Measurements from ENCODE around the gene FHIT. TPM values are rescaled to one million over a fixed set of nuclear protein-coding genes. Genes with fewer than 3 reads are reported as not detected.
A peak's percentile ranks its signal among the peaks of the same experiment; 100 is the strongest.

Gene FHIT
- total RNA-seq, 1 donor from 2014 or later: 7.9 TPM

- DNase-seq (ENCODE audit: low spot score): no peak
Measured at GRCh38 chr3:60509471-60509870, 741.8 kb downstream of the FHIT start.

DNA sequence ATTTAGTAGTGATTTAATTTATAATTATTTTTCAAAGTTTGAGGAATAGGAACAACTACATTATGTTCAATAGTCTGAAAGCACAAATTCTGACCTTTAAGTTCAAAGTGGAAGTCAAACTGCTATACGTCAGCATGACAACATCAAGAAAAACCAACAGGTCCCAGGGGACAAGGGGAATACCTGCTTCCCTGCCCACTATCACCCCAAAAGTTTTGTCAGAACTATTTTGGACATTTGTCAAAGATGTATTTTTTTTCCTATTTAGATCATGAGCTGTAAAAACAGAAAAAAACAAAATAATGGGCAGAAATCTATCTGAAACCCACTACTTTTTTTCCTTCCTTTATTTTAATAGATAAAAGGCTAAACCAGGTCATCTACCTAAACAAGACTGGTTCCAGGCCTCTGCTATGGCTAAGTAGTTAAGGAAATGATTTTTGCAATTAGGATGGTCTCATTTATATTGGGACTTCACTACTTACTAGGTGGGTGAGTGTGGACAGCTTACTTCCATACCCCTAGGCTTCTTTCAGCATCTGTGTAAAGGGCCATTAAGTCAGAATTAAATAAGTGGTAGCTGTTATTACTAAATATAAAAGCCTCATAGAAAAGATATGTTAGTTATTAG is 746.3 kb downstream of the FHIT start:
- DNase-seq (ENCODE audit: low spot score): no peak

DNA sequence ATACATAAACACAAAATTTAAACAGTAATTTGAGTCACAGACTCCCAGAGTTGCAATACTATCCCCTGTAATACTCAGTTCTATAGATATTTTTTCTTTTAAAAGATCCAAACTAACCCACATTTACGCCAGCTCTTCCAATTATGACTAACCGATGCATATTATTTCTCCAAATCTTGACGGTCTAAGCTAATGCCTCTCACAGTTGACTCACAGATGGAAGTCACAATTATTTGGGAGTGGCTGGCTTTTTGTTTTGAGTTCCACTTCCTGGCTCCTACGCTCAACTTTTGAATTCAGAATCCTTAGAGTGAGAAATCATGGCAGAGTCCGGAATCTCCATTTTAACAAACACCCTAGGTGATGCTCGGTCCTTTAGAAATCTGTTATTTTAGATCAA is 749.9 kb downstream of the FHIT start:
- no peak for DNase-seq (ENCODE audit: low spot score)

- no peak for DNase-seq (ENCODE audit: low spot score)
Measured at GRCh38 chr3:60497902-60498301, 753.4 kb downstream of the FHIT start.

DNA sequence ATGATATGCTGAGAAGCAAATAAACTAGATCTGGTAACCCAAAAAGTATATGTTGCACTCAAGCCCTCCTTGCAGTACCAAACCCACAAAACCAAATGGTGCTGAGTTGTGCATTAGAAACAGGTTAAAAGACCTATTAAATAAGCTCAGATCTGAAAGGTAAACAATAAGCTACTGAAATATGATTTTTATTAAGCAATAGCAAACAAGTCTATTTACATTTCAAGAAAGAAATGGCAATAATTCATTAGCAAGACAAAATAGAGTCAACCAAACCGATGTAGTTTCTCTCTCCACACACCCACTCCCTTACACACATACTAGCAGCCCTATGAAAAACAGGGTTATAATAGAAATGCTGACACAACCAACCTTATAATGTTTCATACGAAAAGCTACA is 760.3 kb downstream of the FHIT start:
- no peak for DNase-seq (ENCODE audit: low spot score)

GRCh38 chr3:60475096-60475495 is 776.2 kb downstream of the FHIT start:
- DNase-seq (ENCODE audit: low spot score): no peak

DNA sequence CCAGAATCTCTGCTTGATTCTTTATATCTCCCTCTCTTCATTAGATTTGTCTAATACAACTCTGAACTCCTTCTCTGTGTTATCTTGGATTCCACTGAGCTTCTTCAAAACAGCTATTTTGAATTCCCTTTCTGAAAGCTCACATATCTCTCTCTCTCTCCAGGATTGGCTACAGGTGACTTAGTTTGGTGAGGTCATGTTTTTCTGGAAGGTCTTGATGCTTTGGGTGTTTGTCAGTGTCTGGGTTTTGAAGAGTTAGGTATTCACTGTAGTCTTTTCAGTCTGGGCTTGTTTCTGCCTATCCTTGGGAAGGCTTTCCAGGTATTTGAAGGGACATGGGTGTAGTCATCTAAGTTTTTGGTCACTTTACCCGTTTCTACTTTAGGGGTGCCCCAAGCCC is 781.8 kb downstream of the FHIT start:
- no peak for DNase-seq (ENCODE audit: low spot score)

GRCh38 chr3:60463685-60464084 is 787.6 kb downstream of the FHIT start:
- no peak for DNase-seq (ENCODE audit: low spot score)

GRCh38 chr3:60461267-60461666 is 790.0 kb downstream of the FHIT start:
- DNase-seq (ENCODE audit: low spot score): peak; percentile 41

DNA sequence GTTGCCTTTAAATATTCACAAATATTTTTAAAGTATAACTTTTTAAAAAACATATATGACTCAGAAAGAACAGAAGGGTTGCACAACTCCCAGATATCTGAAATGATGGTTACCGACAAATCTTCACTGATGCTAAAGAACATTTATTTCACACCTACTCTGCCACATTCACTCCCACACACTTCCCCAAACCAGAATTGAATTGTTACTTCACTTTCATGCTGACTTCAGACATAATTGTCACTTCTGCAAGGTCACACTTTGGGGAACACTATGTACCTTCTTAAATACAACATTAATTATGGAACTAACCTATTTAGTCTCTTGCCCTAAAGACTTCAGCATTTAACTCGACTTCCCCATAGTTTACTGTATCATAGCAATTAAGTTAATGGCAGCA is 795.1 kb downstream of the FHIT start:
- DNase-seq (ENCODE audit: low spot score): no peak

GRCh38 chr3:60453326-60453725 is 797.9 kb downstream of the FHIT start:
- no peak for DNase-seq (ENCODE audit: low spot score)

DNA sequence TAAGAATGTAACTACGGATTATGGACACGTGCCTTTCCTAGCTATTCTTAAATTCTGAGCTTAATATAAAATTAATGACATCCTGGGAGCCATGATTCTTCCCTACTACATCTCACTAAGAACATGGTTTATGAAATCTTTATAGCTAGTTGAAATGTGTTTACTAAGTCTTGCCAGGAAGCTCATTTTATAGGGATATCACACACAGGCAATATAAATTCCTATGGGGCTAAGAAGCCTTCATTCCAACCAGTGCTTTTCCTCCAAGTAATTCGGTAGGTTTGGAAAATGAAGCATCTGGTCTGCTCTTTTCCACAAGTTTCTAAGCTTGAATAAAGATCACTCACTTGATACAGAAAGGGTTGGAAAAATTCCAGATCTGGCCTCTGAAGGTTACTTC is 802.6 kb downstream of the FHIT start:
- DNase-seq (ENCODE audit: low spot score): peak; percentile 58

- peak; percentile 53 for DNase-seq (ENCODE audit: low spot score)
Measured at GRCh38 chr3:60445446-60445845, 805.8 kb downstream of the FHIT start.

- no peak for DNase-seq (ENCODE audit: low spot score)
Measured at GRCh38 chr3:60444898-60445437, 806.3 kb downstream of the FHIT start.

- no peak for DNase-seq (ENCODE audit: low spot score)
Measured at GRCh38 chr3:60440869-60441268, 810.4 kb downstream of the FHIT start.

- DNase-seq (ENCODE audit: low spot score): no peak
Measured at GRCh38 chr3:60435941-60436650, 815.2 kb downstream of the FHIT start.

GRCh38 chr3:60434950-60435349 is 816.3 kb downstream of the FHIT start:
- DNase-seq (ENCODE audit: low spot score): peak; percentile 35

DNA sequence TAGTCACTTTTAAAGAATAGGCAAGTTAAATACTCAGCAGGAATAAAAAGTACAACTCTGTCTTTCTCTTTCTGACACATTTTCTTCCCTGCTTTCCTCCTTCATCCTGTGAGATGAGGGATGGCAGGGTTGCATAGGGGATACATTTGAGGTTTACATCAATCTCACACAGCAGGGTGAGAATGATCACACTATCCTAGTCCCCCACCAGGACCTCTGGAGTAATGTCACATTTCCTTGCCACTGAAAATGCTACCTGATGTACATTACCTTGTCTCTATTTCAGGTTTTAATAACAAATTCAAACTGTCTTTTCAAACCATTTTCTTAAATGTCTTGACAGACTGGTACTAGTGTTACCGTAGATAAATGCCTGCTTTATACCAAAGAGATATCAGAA is 816.9 kb downstream of the FHIT start:
- DNase-seq (ENCODE audit: low spot score): no peak

DNA sequence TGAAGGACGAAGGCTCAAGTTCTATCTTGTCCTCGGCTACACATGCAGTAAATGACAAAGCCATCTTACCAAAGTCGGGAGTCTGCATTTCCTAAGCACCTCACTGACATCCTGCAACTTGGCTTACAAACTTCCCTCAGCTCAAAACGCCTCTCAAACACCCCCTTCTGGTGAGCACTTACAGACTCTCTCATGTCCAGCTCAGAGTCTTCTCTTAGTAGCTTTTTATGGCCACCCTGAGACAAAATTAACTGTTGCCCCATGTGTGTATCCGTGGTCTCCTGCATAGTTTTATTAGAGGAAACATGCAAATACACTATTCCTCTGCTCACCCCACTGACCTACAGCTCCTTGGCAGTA is 819.7 kb downstream of the FHIT start:
- no peak for DNase-seq (ENCODE audit: low spot score)

GRCh38 chr3:60430205-60430604 is 821.0 kb downstream of the FHIT start:
- DNase-seq (ENCODE audit: low spot score): no peak

DNA sequence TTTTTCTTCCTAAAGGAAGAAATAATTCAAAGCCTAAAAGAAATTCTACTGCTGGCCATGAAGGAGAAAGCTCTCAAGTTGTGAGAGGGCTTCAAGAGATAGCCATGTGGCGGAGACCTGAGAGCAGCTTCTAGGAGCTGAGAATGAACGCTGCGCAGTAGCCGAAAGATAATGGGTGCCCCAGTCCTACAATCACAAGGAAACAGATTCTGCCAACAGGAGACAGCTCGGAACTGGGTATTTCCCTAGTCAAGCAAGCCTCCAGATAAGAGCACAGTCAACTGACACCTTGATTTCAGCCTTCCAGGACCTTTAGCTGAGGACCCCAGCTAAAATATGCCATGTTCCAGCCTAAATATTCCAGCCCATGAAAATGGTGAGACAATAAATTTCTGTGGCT is 824.1 kb downstream of the FHIT start:
- DNase-seq (ENCODE audit: low spot score): no peak

DNA sequence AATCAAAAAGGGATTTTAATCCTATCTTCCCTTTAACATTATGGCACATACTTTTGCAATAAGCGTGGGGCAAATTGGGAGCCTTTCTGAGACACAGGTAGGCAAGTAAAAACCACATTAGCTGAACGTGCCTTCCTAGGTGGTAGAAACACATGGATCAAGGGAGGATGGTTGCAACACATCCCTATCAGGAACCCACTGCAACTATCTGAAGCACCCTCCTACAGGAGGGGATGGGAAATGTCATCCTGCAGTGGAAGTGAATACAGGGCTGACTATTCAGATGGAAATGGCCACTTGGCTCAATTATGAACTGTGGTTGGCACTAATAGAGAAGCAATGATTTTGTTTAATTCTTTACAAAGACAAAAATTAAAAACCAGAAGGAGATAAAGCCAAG is 826.3 kb downstream of the FHIT start:
- no peak for DNase-seq (ENCODE audit: low spot score)

DNA sequence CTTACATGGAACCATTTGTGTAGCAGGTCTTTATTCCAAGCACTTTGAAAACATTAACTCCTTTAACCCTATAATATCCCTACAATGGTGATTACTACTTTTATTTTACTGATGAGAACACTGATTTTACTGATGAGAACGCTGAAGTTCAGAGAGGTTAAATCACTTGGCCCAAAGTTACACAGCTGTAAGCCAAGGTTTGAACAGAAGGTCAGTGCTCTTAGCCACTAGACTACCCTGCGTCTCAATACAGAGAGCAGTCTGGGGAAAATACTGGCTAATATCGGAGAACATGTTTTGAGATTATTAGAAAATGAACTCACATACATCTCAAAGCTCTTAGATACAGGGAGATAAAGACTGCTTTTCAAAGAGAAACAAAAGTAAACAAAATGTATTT is 827.2 kb downstream of the FHIT start:
- no peak for DNase-seq (ENCODE audit: low spot score)

Data from umbilical cord (tissue), 2 donors.